OCI-LY3 (cell line): ENCODE measurements around the gene PRKCE.

ENCODE experiments used
- EZH2phosphoT487 ChIP-seq: fragments of 200-600 bp; shearing (Covaris generic); IDR thresholded peaks from 2 replicates; pipeline ENCODE4 v1.6.1; 2018; ENCODE audit warnings: antibody characterized with exemption, mixed run types, low read depth
- TF ChIP-seq, protein P1 (sequence below): fragments of 200-600, 300-600 bp; sonication (generic); IDR thresholded peaks from 2 replicates; pipeline ENCODE4 v1.5.1; 2014; ENCODE audit warnings: antibody characterized with exemption, low read length, low read depth

DNA sequence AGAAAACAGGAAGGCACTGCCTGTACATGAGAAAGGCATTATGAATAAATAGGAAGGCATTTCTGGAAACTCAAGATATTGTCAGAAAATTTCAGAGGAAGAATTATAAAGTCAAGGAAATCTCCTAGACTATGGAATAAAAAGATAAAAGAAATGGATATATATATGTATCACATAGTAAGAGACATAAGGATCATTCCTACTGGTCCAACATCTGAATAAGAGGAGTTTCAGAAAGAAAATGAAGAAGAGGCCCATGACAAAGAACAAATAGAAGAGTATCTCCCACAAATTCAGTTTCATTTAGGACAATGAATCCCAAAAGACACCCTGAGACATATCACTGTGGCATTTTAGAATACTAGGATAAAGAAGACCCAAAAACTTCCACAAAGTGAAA, 178.8 kb downstream of the PRKCE start:
- TF ChIP-seq, protein P1, sequence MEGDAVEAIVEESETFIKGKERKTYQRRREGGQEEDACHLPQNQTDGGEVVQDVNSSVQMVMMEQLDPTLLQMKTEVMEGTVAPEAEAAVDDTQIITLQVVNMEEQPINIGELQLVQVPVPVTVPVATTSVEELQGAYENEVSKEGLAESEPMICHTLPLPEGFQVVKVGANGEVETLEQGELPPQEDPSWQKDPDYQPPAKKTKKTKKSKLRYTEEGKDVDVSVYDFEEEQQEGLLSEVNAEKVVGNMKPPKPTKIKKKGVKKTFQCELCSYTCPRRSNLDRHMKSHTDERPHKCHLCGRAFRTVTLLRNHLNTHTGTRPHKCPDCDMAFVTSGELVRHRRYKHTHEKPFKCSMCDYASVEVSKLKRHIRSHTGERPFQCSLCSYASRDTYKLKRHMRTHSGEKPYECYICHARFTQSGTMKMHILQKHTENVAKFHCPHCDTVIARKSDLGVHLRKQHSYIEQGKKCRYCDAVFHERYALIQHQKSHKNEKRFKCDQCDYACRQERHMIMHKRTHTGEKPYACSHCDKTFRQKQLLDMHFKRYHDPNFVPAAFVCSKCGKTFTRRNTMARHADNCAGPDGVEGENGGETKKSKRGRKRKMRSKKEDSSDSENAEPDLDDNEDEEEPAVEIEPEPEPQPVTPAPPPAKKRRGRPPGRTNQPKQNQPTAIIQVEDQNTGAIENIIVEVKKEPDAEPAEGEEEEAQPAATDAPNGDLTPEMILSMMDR = no peak
- no peak for TF ChIP-seq EZH2phosphoT487
